GM19455 (cell line): Measurements from ENCODE around the gene CIITA.

Source experiments
- ATAC-seq: cut with Tn5 transposase; IDR thresholded peaks from one replicate; pipeline ENCODE4 v1.9.1; 2021; ENCODE audit not compliant: unreplicated experiment

Gene CIITA

GRCh38 chr16:10849736-10850477 lies 27.1 kb upstream of the CIITA start:
- ATAC-seq = no peak

- ATAC-seq = no peak
These were observed 26.5 kb upstream of the CIITA start for GRCh38 chr16:10850478-10850850.

GRCh38 chr16:10851512-10851911 lies 25.5 kb upstream of the CIITA start:
- ATAC-seq = no peak

- no peak for ATAC-seq
These were observed 24.7 kb upstream of the CIITA start for GRCh38 chr16:10852286-10852685.

- no peak for ATAC-seq
These were observed 24.1 kb upstream of the CIITA start for GRCh38 chr16:10852948-10853347.

GRCh38 chr16:10856042-10856441 lies 21.0 kb upstream of the CIITA start:
- no peak for ATAC-seq

GRCh38 chr16:10858203-10858602 lies 18.8 kb upstream of the CIITA start:
- ATAC-seq = no peak

- no peak for ATAC-seq
These were observed 18.0 kb upstream of the CIITA start for GRCh38 chr16:10859020-10859419.

- ATAC-seq = no peak
These were observed 17.3 kb upstream of the CIITA start for GRCh38 chr16:10859658-10860057.

- ATAC-seq = no peak
These were observed 14.6 kb upstream of the CIITA start for GRCh38 chr16:10862438-10862837.

- no peak for ATAC-seq
These were observed 10.7 kb upstream of the CIITA start for GRCh38 chr16:10865991-10866966.

- no peak for ATAC-seq
These were observed 9.8 kb upstream of the CIITA start for GRCh38 chr16:10867199-10867598.

- ATAC-seq = no peak
These were observed 8.9 kb upstream of the CIITA start for GRCh38 chr16:10868104-10868595.

GRCh38 chr16:10868596-10869469 lies 8.2 kb upstream of the CIITA start:
- ATAC-seq = no peak

GRCh38 chr16:10870137-10870776 lies 6.7 kb upstream of the CIITA start:
- no peak for ATAC-seq

- peak; percentile 3 for ATAC-seq
These were observed 6.2 kb upstream of the CIITA start for GRCh38 chr16:10870808-10871156.

- ATAC-seq = peak; percentile 63
These were observed 5.6 kb upstream of the CIITA start for GRCh38 chr16:10871157-10871991.

GRCh38 chr16:10876315-10876714 lies 687 bp upstream of the CIITA start:
- no peak for ATAC-seq

- no peak for ATAC-seq
These were observed 507 bp downstream of the CIITA start for GRCh38 chr16:10877472-10877946.

GRCh38 chr16:10878328-10878643 lies 1.3 kb downstream of the CIITA start:
- no peak for ATAC-seq
